M059J (cell line): ENCODE measurements around the gene ATP11A. TPM values are rescaled to one million over a fixed set of nuclear protein-coding genes. Genes with fewer than 3 reads are reported as not detected.
"Not testable (repeated sequence)": the region's sequence is repeated elsewhere in the genome, so short reads cannot be mapped to it uniquely, and the experiment has no call there.

Experiments
- DNase-seq: peaks from one replicate; pipeline ENCODE4 v3.0.0-alpha.2; 2012; ENCODE audit warnings: low read depth
- total RNA-seq: library from RNA; depleted of rRNA; stranded (reverse); fragments of >200 nt; shearing (Covaris generic); gene quantifications from 2 replicates; pipeline ENCODE4 v1.2.3, GENCODE V29; 2014

The ATP11A gene
- total RNA-seq, 1 experiment from 2014 or later: 6.0 TPM

- no peak for DNase-seq
Measured at GRCh38 chr13:112670864-112671263, 19.0 kb upstream of the ATP11A start.

- no peak for DNase-seq
Measured at GRCh38 chr13:112671359-112671758, 18.5 kb upstream of the ATP11A start.

GRCh38 chr13:112672651-112673284, 17.1 kb upstream of the ATP11A start:
- DNase-seq: no peak

GRCh38 chr13:112674412-112675365, 15.1 kb upstream of the ATP11A start:
- DNase-seq: no peak

- DNase-seq: no peak
Measured at GRCh38 chr13:112675366-112675756, 14.5 kb upstream of the ATP11A start.

- not testable (repeated sequence) for DNase-seq
Measured at GRCh38 chr13:112677421-112677962, 12.3 kb upstream of the ATP11A start.

- no peak for DNase-seq
Measured at GRCh38 chr13:112679381-112679780, 10.5 kb upstream of the ATP11A start.

- no peak for DNase-seq
Measured at GRCh38 chr13:112679932-112680677, 9.7 kb upstream of the ATP11A start.

GRCh38 chr13:112680741-112681360, 9.0 kb upstream of the ATP11A start:
- DNase-seq: no peak

- DNase-seq: no peak
Measured at GRCh38 chr13:112683581-112683980, 6.3 kb upstream of the ATP11A start.

- DNase-seq: no peak
Measured at GRCh38 chr13:112684071-112684845, 5.6 kb upstream of the ATP11A start.

- DNase-seq: not testable (repeated sequence)
Measured at GRCh38 chr13:112685189-112685805, 4.5 kb upstream of the ATP11A start.

- DNase-seq: no peak
Measured at GRCh38 chr13:112685896-112686295, 3.9 kb upstream of the ATP11A start.

- no peak for DNase-seq
Measured at GRCh38 chr13:112686364-112686763, 3.5 kb upstream of the ATP11A start.

GRCh38 chr13:112686987-112687386, 2.9 kb upstream of the ATP11A start:
- DNase-seq: no peak

GRCh38 chr13:112687836-112688559, 1.8 kb upstream of the ATP11A start:
- DNase-seq: no peak

GRCh38 chr13:112688560-112689302, 1.1 kb upstream of the ATP11A start:
- no peak for DNase-seq

GRCh38 chr13:112690283-112690929, 568 bp downstream of the ATP11A start:
- DNase-seq: peak; percentile 27
